Endothelial cell of umbilical vein (primary cell): Measurements from ENCODE around the gene A1BG. TPM values are rescaled to one million over a fixed set of nuclear protein-coding genes. Genes with fewer than 3 reads are reported as not detected.

Source experiments
- BruUV-seq: library from RNA; stranded (reverse); fragments of 400-500 nt; replicated peaks from 2 replicates; lab custom pipeline; 2021; lab: Mats Ljungman, UMichigan
- CTCF ChIA-PET: fragments of 300-600, 350-600 bp; sonication (Branson Sonifier 250); formaldehyde crosslinking; loops from one replicate; lab custom pipeline; 2021; ENCODE audit warnings: antibody characterized with exemption, inconsistent platforms; lab: Charles Lee
- POLR2A ChIA-PET: fragments of 300-600, 350-600 bp; sonication (Branson Sonifier 250); formaldehyde crosslinking; loops from one replicate; lab custom pipeline; 2021; ENCODE audit warnings: antibody characterized with exemption, inconsistent platforms; lab: Charles Lee
- DNase-seq: peaks from one replicate; pipeline ENCODE4 v3.0.0-alpha.2; 2011; ENCODE audit warnings: low read depth, low spot score
- FAIRE-seq: peaks from 2 replicates; lab custom pipeline; 2011; peaks lifted over from hg19 to GRCh38; lab: Jason Lieb, UNC
- H2AFZ ChIP-seq: 2 replicates; pipeline ENCODE4 v1.6.0; 2012; ENCODE audit warnings: low read depth, low read length, control low read depth, inconsistent platforms
- H3K27ac ChIP-seq: 2 replicates; pipeline ENCODE4 v1.5.1; 2011; ENCODE audit warnings: low read depth, mild to moderate bottlenecking, control low read depth, low read length, moderate library complexity; ENCODE audit not compliant: insufficient read depth
- H3K27me3 ChIP-seq, 2 experiments: 2 replicates each; pipeline versions ENCODE4 v1.6.0 to v1.6.1; 2011; ENCODE audit warnings: low read length in 2 of 2, mixed read lengths in 1 of 2; ENCODE audit not compliant: control insufficient read depth in 2 of 2, insufficient read depth in 2 of 2
- H3K36me3 ChIP-seq, 2 experiments: 2 replicates in 1 of 2; 3 replicates in 1 of 2; pipeline ENCODE4 v1.5.1; 2011; ENCODE audit warnings: low read length in 2 of 2, mild to moderate bottlenecking in 1 of 2, moderate library complexity in 1 of 2; ENCODE audit not compliant: control insufficient read depth in 2 of 2, insufficient read depth in 2 of 2; ENCODE audit errors: extremely low read depth in 1 of 2
- H3K4me1 ChIP-seq: 3 replicates; pipeline ENCODE4 v1.5.1; 2011; ENCODE audit warnings: mild to moderate bottlenecking, low read length; ENCODE audit not compliant: control insufficient read depth, insufficient read depth; ENCODE audit errors: extremely low read depth
- H3K4me2 ChIP-seq: 2 replicates; pipeline ENCODE4 v1.6.1; 2011; ENCODE audit warnings: low read length, control low read depth, mixed read lengths; ENCODE audit not compliant: insufficient read depth
- H3K4me3 ChIP-seq, 3 experiments: fragments of 200-600 bp in 1 of 3; sonication (generic), shearing (Covaris generic) in 1 of 3; replicated peaks in 1 of 3; 2 replicates each; pipeline ENCODE4 v1.5.1; 2011 to 2016; ENCODE audit warnings: control low read depth in 3 of 3, low read length in 3 of 3, mild to moderate bottlenecking in 2 of 3, inconsistent platforms in 1 of 3, low read depth in 1 of 3, moderate library complexity in 1 of 3; ENCODE audit not compliant: insufficient read depth in 1 of 3
- H3K79me2 ChIP-seq: 2 replicates; pipeline ENCODE4 v1.6.0; 2012; ENCODE audit warnings: low read length, inconsistent platforms; ENCODE audit not compliant: control insufficient read depth, insufficient read depth
- H3K9ac ChIP-seq: replicated peaks from 2 replicates; pipeline ENCODE3; 2011; ENCODE audit warnings: low read length, control low read depth; ENCODE audit not compliant: insufficient read depth; ENCODE audit errors: extremely low read depth
- H3K9me1 ChIP-seq: replicated peaks from 3 replicates; pipeline ENCODE4 v1.6.0; 2011; ENCODE audit warnings: mild to moderate bottlenecking, low read length; ENCODE audit not compliant: control insufficient read depth, insufficient read depth; ENCODE audit errors: extremely low read depth
- H3K9me3 ChIP-seq: replicated peaks from 2 replicates; pipeline ENCODE4 v1.5.1; 2012; ENCODE audit warnings: low read length, inconsistent platforms; ENCODE audit not compliant: control insufficient read depth, insufficient read depth
- H4K20me1 ChIP-seq: replicated peaks from 2 replicates; pipeline ENCODE3; 2011; ENCODE audit warnings: mild to moderate bottlenecking, low read length; ENCODE audit not compliant: control insufficient read depth, insufficient read depth; ENCODE audit errors: extremely low read depth
- EZH2 ChIP-seq: IDR thresholded peaks from 2 replicates; pipeline ENCODE4 v1.6.1; 2012; ENCODE audit warnings: borderline replicate concordance, low read depth, mild to moderate bottlenecking, moderate library complexity, low read length, inconsistent platforms; ENCODE audit not compliant: severe bottlenecking
- FOS ChIP-seq: IDR thresholded peaks from 2 replicates; pipeline ENCODE4 v1.6.1; 2011; ENCODE audit warnings: mild to moderate bottlenecking, low read length, moderate library complexity, borderline replicate concordance; ENCODE audit not compliant: insufficient read depth
- GATA2 ChIP-seq: IDR thresholded peaks from 2 replicates; pipeline ENCODE4 v1.7.0; 2011; ENCODE audit warnings: low read depth, mild to moderate bottlenecking, moderate library complexity, mixed read lengths, low read length; ENCODE audit not compliant: insufficient read length, insufficient read depth
- JUN ChIP-seq: IDR thresholded peaks from 2 replicates; pipeline ENCODE4 v1.6.1; 2011; ENCODE audit warnings: borderline replicate concordance, low read depth; ENCODE audit not compliant: insufficient read length, insufficient read depth
- MYC ChIP-seq: IDR thresholded peaks from one replicate; pipeline ENCODE4 v1.6.1; 2011; ENCODE audit warnings: mild to moderate bottlenecking, low read depth, low read length
- POLR2A ChIP-seq: IDR thresholded peaks from 2 replicates; pipeline ENCODE4 v1.6.1; 2012; ENCODE audit warnings: low read depth, mild to moderate bottlenecking, control low read depth, low read length
- POLR2AphosphoS5 ChIP-seq: IDR thresholded peaks from 2 replicates; pipeline ENCODE4 v1.6.1; 2012; ENCODE audit warnings: low read depth, mild to moderate bottlenecking, control low read depth, low read length, moderate library complexity; ENCODE audit not compliant: insufficient read depth
- dilution Hi-C: fragments of 300-500 bp; cut with MboI; formaldehyde crosslinking; loops from one replicate; pipeline ENCODE4 v1.15.0; 2019; ENCODE audit warnings: low sequenced_read_pairs; ENCODE audit not compliant: extremely low pct_ligation_motif_present
- intact Hi-C: fragments of 100-400 bp; cut with micrococcal nuclease; formaldehyde crosslinking; loops from one replicate; pipeline ENCODE4 v1.10.0; 2022
- polyA plus RNA-seq, 4 experiments: library from polyadenylated mRNA; depleted of rRNA in 3 of 4; stranded (reverse) in 3 of 4; unstranded in 1 of 4; fragments of >200 nt; gene quantifications; 2 replicates each; pipeline versions ENCODE4 v1.2.1 to v1.2.3, GENCODE V29; 2011 to 2012; ENCODE audit warnings: missing spikeins in 1 of 4
- total RNA-seq: library from RNA; stranded (reverse); gene quantifications from 2 replicates; pipeline ENCODE4 v1.2.3, GENCODE V29; 2021
- TF ChIP-seq, protein P1 (sequence below), 2 donors: IDR thresholded peaks; 1 replicate in 1 of 2; 2 replicates in 1 of 2; pipeline ENCODE4 v1.5.1; 2011; ENCODE audit warnings: low read length in 2 of 2, mild to moderate bottlenecking in 2 of 2, moderate library complexity in 2 of 2, control low read depth in 1 of 2, inconsistent platforms in 1 of 2, low read depth in 1 of 2; ENCODE audit not compliant: insufficient read depth in 1 of 2; ENCODE audit errors: extremely low read depth in 1 of 2
- TF ChIP-seq, protein P2 (sequence below): IDR thresholded peaks from 2 replicates; pipeline ENCODE4 v1.6.1; 2011; ENCODE audit not compliant: insufficient read depth, insufficient read length

Gene A1BG
- total and polyA plus RNA-seq, 2 donors (not counting 3 experiments of a cell fraction or from before 2014, with no cell fraction given): 2.3 to 3.7 TPM

DNA sequence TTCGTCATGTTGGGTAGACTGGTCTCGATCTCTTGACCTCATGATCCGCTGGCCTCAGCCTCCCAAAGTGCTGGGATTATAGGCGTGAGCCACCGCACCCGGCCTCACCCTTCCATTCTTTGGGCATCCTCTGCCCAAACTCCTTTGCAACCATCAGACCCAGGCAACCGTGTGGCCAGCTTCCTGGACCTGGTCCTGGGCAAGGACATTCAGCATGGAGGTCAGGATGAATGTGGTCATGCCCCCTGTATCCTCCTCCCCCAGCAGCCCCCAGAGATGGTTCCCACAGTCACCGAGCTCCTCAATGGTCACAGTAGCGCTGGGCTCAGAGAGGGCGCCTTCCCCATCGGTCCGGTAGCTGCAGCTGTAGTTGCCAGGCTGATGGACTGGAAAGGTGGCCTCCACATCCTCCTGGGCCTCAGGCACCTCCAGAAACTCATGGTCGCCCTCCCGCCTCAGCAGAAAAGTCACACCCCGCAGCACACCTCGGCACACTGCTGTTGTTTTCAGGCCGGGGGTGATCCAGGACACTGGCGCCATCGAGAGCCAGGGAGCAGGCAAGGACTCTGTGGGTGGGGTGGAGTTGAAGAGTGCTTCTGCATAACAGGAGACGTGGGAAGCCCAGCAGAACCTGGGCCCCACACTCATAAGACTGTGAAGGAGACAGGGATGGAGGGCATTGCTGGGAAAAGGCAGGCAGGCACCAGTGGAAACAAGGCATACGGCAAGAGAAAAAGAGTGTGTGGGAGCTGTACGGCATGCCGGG lies 1.1 kb downstream of the A1BG start:
- CTCF ChIA-PET: no interaction called here
- intact Hi-C loops: no loop called here
- BruUV-seq: no TSS peak
- no peak overlapping the region for H3K27ac ChIP-seq
- H3K4me3 ChIP-seq: no peak overlapping the region
- H3K79me2 ChIP-seq: no peaks in the 10 kb centered on the region
- DNase-seq (no peak), FAIRE-seq (no peak)
- dilution Hi-C loops: no loop called here
- no peaks in the 10 kb centered on the region for H3K9me3 ChIP-seq
- POLR2A ChIA-PET: no interaction called here
- no peaks in the 10 kb centered on the region for H4K20me1 ChIP-seq
- H2AFZ ChIP-seq: no peak overlapping the region
- TF ChIP-seq, protein P1, sequence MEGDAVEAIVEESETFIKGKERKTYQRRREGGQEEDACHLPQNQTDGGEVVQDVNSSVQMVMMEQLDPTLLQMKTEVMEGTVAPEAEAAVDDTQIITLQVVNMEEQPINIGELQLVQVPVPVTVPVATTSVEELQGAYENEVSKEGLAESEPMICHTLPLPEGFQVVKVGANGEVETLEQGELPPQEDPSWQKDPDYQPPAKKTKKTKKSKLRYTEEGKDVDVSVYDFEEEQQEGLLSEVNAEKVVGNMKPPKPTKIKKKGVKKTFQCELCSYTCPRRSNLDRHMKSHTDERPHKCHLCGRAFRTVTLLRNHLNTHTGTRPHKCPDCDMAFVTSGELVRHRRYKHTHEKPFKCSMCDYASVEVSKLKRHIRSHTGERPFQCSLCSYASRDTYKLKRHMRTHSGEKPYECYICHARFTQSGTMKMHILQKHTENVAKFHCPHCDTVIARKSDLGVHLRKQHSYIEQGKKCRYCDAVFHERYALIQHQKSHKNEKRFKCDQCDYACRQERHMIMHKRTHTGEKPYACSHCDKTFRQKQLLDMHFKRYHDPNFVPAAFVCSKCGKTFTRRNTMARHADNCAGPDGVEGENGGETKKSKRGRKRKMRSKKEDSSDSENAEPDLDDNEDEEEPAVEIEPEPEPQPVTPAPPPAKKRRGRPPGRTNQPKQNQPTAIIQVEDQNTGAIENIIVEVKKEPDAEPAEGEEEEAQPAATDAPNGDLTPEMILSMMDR (IDR thresholded peaks at IDR 0.05; ENCODE audit: extremely low read depth in 1 of 2, insufficient read depth in 1 of 2, low read depth in 1 of 2, low read length in 2 of 2): no peak
- peaks cover 25 to 52% of the 10 kb centered on the region in 2 experiments for H3K27me3 ChIP-seq
- H3K4me2 ChIP-seq: no peak overlapping the region
- no peak overlapping the region for H3K9ac ChIP-seq
- H3K36me3 ChIP-seq: no peaks in the 10 kb centered on the region
- no peaks in the 10 kb centered on the region for H3K9me1 ChIP-seq
- H3K4me1 ChIP-seq: peaks cover 10% of the 10 kb centered on the region

- no peak overlapping the region for H2AFZ ChIP-seq
- ChIA-PET POLR2A (no interaction called here), CTCF (no interaction called here)
- no TSS peak for BruUV-seq
- H3K27ac ChIP-seq: no peak overlapping the region
- no peak for DNase-seq
- no peak overlapping the region for H3K4me2 ChIP-seq
- intact Hi-C loops: no loop called here
- H3K27me3 ChIP-seq: peaks cover 29 to 50% of the 10 kb centered on the region in 2 experiments
- H3K36me3 ChIP-seq: no peaks in the 10 kb centered on the region
- no peaks in the 10 kb centered on the region for H3K9me1 ChIP-seq
- no peak for TF ChIP-seq FOS
- no peak for TF ChIP-seq GATA2
- TF ChIP-seq JUN: no peak
- TF ChIP-seq, protein P1 (IDR thresholded peaks at IDR 0.05; ENCODE audit: extremely low read depth in 1 of 2, insufficient read depth in 1 of 2, low read depth in 1 of 2, low read length in 2 of 2): no peak
- TF ChIP-seq MYC: no peak
- TF ChIP-seq POLR2AphosphoS5: no peak
- TF ChIP-seq, protein P2, sequence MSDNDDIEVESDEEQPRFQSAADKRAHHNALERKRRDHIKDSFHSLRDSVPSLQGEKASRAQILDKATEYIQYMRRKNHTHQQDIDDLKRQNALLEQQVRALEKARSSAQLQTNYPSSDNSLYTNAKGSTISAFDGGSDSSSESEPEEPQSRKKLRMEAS: no peak
- TF ChIP-seq POLR2A: no peak
- no peak for TF ChIP-seq EZH2
- H3K4me1 ChIP-seq: peaks cover 5% of the 10 kb centered on the region
- no peaks in the 10 kb centered on the region for H3K79me2 ChIP-seq
- H3K4me3 ChIP-seq: no peak overlapping the region
- no peaks in the 10 kb centered on the region for H4K20me1 ChIP-seq
- no peaks in the 10 kb centered on the region for H3K9me3 ChIP-seq
- dilution Hi-C loops: no loop called here
- no peak for FAIRE-seq
- H3K9ac ChIP-seq: no peak overlapping the region
Observed at GRCh38 chr19:58351558-58351878, 1.8 kb downstream of the A1BG start.
